OCI-LY7 (cell line): ENCODE data around the gene BIK.

Experiments
- CTCF ChIP-seq: fragments of 200-600 bp; sonication (generic); conservative IDR thresholded peaks from 2 replicates; pipeline ENCODE4 v1.5.1; 2014; ENCODE audit warnings: mild to moderate bottlenecking, antibody characterized with exemption, low read length, moderate library complexity, mixed read lengths
- EZH2phosphoT487 ChIP-seq: fragments of 200-600 bp; sonication (generic); IDR thresholded peaks from 2 replicates; pipeline ENCODE4 v1.6.1; 2018; ENCODE audit warnings: low read depth, borderline replicate concordance, mild to moderate bottlenecking, mixed run types, antibody characterized with exemption, low read length, moderate library complexity, mixed read lengths

- TF ChIP-seq CTCF (no peak), EZH2phosphoT487 (no peak)
These were observed 65.5 kb downstream of the BIK start for GRCh38 chr22:43176090-43176489.
